NCI-H187 (cell line): Measurements from ENCODE around the gene ATP1A4.

Experiments
- DNase-seq, 2 experiments: peaks; one replicate each; lab custom pipeline; 2025; lab: John Stamatoyannopoulos, UW

Gene ATP1A4

GRCh38 chr1:160144921-160145320 lies 6.5 kb upstream of the ATP1A4 start:
- no peak for DNase-seq

GRCh38 chr1:160146107-160146506 lies 5.3 kb upstream of the ATP1A4 start:
- no peak for DNase-seq

- DNase-seq, result no peak
These were observed 3.3 kb upstream of the ATP1A4 start for GRCh38 chr1:160148121-160148520.

- no peak for DNase-seq
These were observed 2.2 kb upstream of the ATP1A4 start for GRCh38 chr1:160149233-160149632.

- DNase-seq, result no peak
These were observed 1.7 kb upstream of the ATP1A4 start for GRCh38 chr1:160149716-160150115.

- DNase-seq, result no peak
These were observed 3.4 kb downstream of the ATP1A4 start for GRCh38 chr1:160154790-160155189.

GRCh38 chr1:160156361-160156760 lies 5.0 kb downstream of the ATP1A4 start:
- no peak for DNase-seq

- DNase-seq, result no peak
These were observed 5.8 kb downstream of the ATP1A4 start for GRCh38 chr1:160157174-160157573.

- no peak for DNase-seq
These were observed 6.6 kb downstream of the ATP1A4 start for GRCh38 chr1:160158031-160158430.

- no peak for DNase-seq
These were observed 7.1 kb downstream of the ATP1A4 start for GRCh38 chr1:160158534-160158933.

GRCh38 chr1:160159846-160160245 lies 8.4 kb downstream of the ATP1A4 start:
- no peak for DNase-seq

GRCh38 chr1:160161965-160162705 lies 10.7 kb downstream of the ATP1A4 start:
- DNase-seq, result no peak

- DNase-seq, result no peak
These were observed 11.5 kb downstream of the ATP1A4 start for GRCh38 chr1:160162931-160163330.

GRCh38 chr1:160163615-160164014 lies 12.2 kb downstream of the ATP1A4 start:
- DNase-seq, result no peak

- no peak for DNase-seq
These were observed 12.7 kb downstream of the ATP1A4 start for GRCh38 chr1:160164121-160164520.

- no peak for DNase-seq
These were observed 14.9 kb downstream of the ATP1A4 start for GRCh38 chr1:160166166-160166868.

GRCh38 chr1:160167056-160167455 lies 15.7 kb downstream of the ATP1A4 start:
- DNase-seq, result no peak

GRCh38 chr1:160167580-160167979 lies 16.2 kb downstream of the ATP1A4 start:
- no peak for DNase-seq

- no peak for DNase-seq
These were observed 16.6 kb downstream of the ATP1A4 start for GRCh38 chr1:160168016-160168415.

GRCh38 chr1:160168609-160169369 lies 17.4 kb downstream of the ATP1A4 start:
- DNase-seq, result no peak

- DNase-seq, result no peak
These were observed 18.4 kb downstream of the ATP1A4 start for GRCh38 chr1:160169553-160170399.

- DNase-seq, result no peak
These were observed 20.0 kb downstream of the ATP1A4 start for GRCh38 chr1:160171354-160171753.
